Peyer's patch (tissue), 4 donors: ENCODE measurements around the gene OSTM1. TPM values are rescaled to one million over a fixed set of nuclear protein-coding genes. Genes with fewer than 3 reads are reported as not detected.

ENCODE experiments used
- DNase-seq, 3 donors: peaks; one replicate each; pipeline ENCODE4 v3.0.0-alpha.2; 2017 to 2019
- H3K27ac ChIP-seq, 4 donors: fragments of 200-600 bp; sonication (generic); one replicate each; pipeline ENCODE4 v1.5.1; 2016 to 2019
- H3K27me3 ChIP-seq, 2 donors: fragments of 200-600 bp; sonication (generic); one replicate each; pipeline ENCODE4 v1.5.1; 2019
- H3K36me3 ChIP-seq, 3 donors: fragments of 200-600 bp; sonication (generic); one replicate each; pipeline ENCODE4 v1.5.1; 2016 to 2019
- H3K4me1 ChIP-seq, 4 donors: fragments of 200-600 bp; sonication (generic); one replicate each; pipeline ENCODE4 v1.5.1; 2016 to 2019
- H3K4me3 ChIP-seq, 4 donors: fragments of 200-600 bp; sonication (generic); 1 replicate in 3 of 4; 2 replicates in 1 of 4; pipeline ENCODE4 v1.5.1; 2016 to 2019; ENCODE audit warnings: mild to moderate bottlenecking in 1 of 4
- H3K9me3 ChIP-seq, 4 donors: fragments of 200-600 bp; sonication (generic); one replicate each; pipeline ENCODE4 v1.5.1; 2016 to 2019; ENCODE audit warnings: mild to moderate bottlenecking in 1 of 4
- CTCF ChIP-seq, 6 experiments: fragments of 450-650 bp in 4 of 6; fragments of 200-600 bp in 2 of 6; sonication (generic) in 1 of 6; IDR thresholded peaks; one replicate each; pipeline ENCODE4 v1.5.1; 2017 to 2019; ENCODE audit warnings: antibody characterized with exemption in 6 of 6, mild to moderate bottlenecking in 3 of 6, moderate library complexity in 1 of 6
- POLR2A ChIP-seq, 2 donors: fragments of 450-650 bp; IDR thresholded peaks; one replicate each; pipeline ENCODE4 v1.5.1; 2017; ENCODE audit warnings: antibody characterized with exemption in 2 of 2, mild to moderate bottlenecking in 2 of 2, moderate library complexity in 2 of 2
- total RNA-seq, 4 donors: library from RNA; depleted of rRNA; stranded (reverse); fragments of >200 nt; gene quantifications; one replicate each; pipeline ENCODE4 v1.1.0, GENCODE V29; 2016

Gene OSTM1
- total RNA-seq, 4 donors from 2014 or later: 25.6 to 47.0 (median 36.6) TPM

DNA sequence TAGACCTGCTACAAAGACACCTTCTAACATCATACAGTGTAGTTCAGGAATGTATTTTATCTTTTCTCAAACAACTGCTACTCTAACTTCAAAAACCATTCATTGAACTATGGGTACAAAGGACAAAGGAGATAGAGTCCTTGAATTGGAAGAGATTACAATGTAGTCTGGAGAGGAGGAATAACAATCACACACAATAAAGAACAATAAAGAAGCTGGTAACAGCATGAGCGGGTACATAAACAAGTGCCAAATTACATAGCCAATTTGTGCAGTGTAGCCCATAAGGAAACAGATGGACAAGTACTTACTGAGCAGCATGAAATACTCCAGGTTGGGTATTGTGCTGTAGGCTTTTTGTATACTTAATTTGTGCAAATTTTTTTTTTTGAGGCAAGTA lies 44.3 kb downstream of the OSTM1 start:
- no peak for DNase-seq
- Histone ChIP-seq H3K27me3 (no peaks in the 10 kb centered on the region), H3K27ac (no peak overlapping the region), H3K36me3 (peaks cover 0 to 3% (median 0%) of the 10 kb centered on the region in 3 donors), H3K4me3 (no peak overlapping the region), H3K9me3 (no peaks in the 10 kb centered on the region), H3K4me1 (no peaks in the 10 kb centered on the region)
- TF ChIP-seq CTCF (IDR thresholded peaks at IDR 0.05): no peak
- TF ChIP-seq POLR2A (IDR thresholded peaks at IDR 0.05): no peak

DNA sequence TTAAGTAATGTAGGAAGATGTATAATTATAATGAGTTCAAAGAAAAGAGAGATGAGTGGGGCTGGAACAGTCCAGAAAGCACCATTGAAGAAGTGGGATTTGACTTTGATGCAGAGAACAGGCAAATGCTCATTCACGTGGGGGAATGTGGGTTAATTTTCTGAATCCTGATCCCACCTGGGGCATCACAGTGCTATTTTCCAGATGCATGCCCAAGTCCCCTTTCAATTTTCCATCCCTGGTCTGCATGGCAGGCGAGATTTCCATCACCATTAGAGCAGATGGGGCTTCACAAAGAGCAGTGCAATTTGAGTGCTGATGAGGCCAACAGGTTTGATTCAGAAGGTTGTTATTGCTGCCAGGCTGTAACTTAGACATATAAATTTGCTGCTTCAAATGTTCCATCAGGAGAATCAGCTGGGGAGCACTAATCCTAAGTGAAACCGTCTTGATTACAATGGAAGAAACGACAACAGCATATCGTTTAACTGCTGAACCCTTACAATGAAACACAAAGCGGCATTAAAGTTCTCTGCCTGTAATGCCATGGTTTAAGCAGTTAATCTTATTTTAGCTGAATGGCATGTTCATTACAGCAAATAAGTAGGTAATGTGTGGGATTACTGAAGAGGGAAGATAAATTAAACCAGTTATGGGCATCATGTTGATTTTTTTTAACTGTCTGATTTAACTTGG lies 45.2 kb downstream of the OSTM1 start:
- Histone ChIP-seq H3K27ac (no peak overlapping the region), H3K36me3 (no peaks in the 10 kb centered on the region), H3K27me3 (no peaks in the 10 kb centered on the region), H3K9me3 (no peaks in the 10 kb centered on the region), H3K4me1 (no peaks in the 10 kb centered on the region), H3K4me3 (no peak overlapping the region)
- no peak for DNase-seq
- TF ChIP-seq POLR2A (IDR thresholded peaks at IDR 0.05): no peak
- no peak for TF ChIP-seq CTCF (IDR thresholded peaks at IDR 0.05)

- DNase-seq: no peak
- no peak overlapping the region for H3K27ac ChIP-seq
- no peak for TF ChIP-seq CTCF (IDR thresholded peaks at IDR 0.05)
Observed at GRCh38 chr6:108027594-108027993, 46.9 kb downstream of the OSTM1 start.

GRCh38 chr6:108027056-108027455 lies 47.5 kb downstream of the OSTM1 start:
- Histone ChIP-seq H3K4me1 (no peaks in the 10 kb centered on the region), H3K9me3 (no peaks in the 10 kb centered on the region), H3K36me3 (no peaks in the 10 kb centered on the region), H3K4me3 (no peak overlapping the region), H3K27ac (no peak overlapping the region), H3K27me3 (no peaks in the 10 kb centered on the region)
- TF ChIP-seq POLR2A (IDR thresholded peaks at IDR 0.05): no peak
- TF ChIP-seq CTCF (IDR thresholded peaks at IDR 0.05): no peak
- DNase-seq: no peak

More at GRCh38 chr6:108027594-108027993, 46.9 kb downstream of the OSTM1 start:
- no peaks in the 10 kb centered on the region for H3K27me3 ChIP-seq
- no peaks in the 10 kb centered on the region for H3K9me3 ChIP-seq
- no peak overlapping the region for H3K4me3 ChIP-seq
- H3K4me1 ChIP-seq: no peaks in the 10 kb centered on the region
- no peaks in the 10 kb centered on the region for H3K36me3 ChIP-seq

DNA sequence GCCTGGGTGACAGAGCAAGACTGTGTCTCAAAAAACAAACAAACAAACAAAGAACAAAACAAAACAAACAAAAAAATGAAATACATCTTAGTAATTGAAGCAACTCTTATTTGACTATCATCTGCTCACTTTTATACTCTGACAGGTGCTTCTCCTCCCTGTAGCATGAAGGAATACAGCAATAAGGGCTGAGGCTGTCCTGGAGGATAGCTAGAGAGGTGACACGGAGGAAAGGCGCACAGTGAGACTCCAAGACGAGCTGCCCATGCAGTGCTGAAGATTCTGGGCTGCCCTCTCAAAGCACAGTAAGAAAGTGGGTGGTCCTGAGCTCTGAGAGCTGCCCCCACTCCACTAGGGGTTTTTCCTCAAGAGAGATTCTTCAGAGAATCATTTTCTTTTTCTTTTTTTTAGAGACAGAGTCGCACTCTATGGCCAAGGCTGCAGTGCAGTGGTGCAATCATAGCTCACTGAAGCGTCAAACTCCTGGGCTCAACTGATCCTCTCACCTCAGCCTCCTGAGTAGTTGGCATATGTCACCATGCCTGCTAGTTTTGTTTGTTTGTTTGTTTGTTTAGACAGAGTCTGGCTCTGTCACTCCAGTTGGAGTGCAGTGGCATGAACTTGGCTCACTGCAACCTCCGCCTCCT lies 50.0 kb downstream of the OSTM1 start:
- no peak for DNase-seq
- no peaks in the 10 kb centered on the region for H3K36me3 ChIP-seq
- no peak overlapping the region for H3K27ac ChIP-seq
- H3K4me1 ChIP-seq: no peaks in the 10 kb centered on the region
- no peaks in the 10 kb centered on the region for H3K9me3 ChIP-seq
- no peak overlapping the region for H3K4me3 ChIP-seq
- H3K27me3 ChIP-seq: no peaks in the 10 kb centered on the region
- no peak for TF ChIP-seq POLR2A (IDR thresholded peaks at IDR 0.05)
- no peak for TF ChIP-seq CTCF (IDR thresholded peaks at IDR 0.05)
